GM13977 (cell line): ENCODE data around the gene SYTL3.

Experiments used
- DNase-seq: peaks from one replicate; pipeline ENCODE4 v3.0.0; 2012; ENCODE audit warnings: low spot score
- CTCF ChIP-seq: IDR thresholded peaks from 2 replicates; pipeline ENCODE4 v1.5.1; 2012; ENCODE audit warnings: mild to moderate bottlenecking, control low read depth; ENCODE audit not compliant: insufficient read depth; ENCODE audit errors: extremely low read depth, missing control alignments
- in situ Hi-C: fragments of 300-500 bp; cut with MboI; formaldehyde crosslinking; loops from one replicate; pipeline ENCODE4 v1.12.0; 2022; ENCODE audit warnings: low sequenced_read_pairs, low pct_unique_long_range_greater_than_20kb, mixed read lengths, inconsistent platforms; ENCODE audit not compliant: unreplicated experiment

The SYTL3 gene

GRCh38 chr6:158661156-158661685, 11.4 kb downstream of the SYTL3 start:
- TF ChIP-seq CTCF, result no peak
- DNase-seq, result no peak
- in situ Hi-C loops, result no loop called here

GRCh38 chr6:158662607-158662953, 12.7 kb downstream of the SYTL3 start:
- DNase-seq, result no peak
- in situ Hi-C loops, result no loop called here
- no peak for TF ChIP-seq CTCF

- DNase-seq, result no peak
Measured at GRCh38 chr6:158662954-158663624, 13.2 kb downstream of the SYTL3 start.

GRCh38 chr6:158663625-158664165, 13.8 kb downstream of the SYTL3 start:
- TF ChIP-seq CTCF, result no peak
- no peak for DNase-seq
- in situ Hi-C loops, result no loop called here

More at GRCh38 chr6:158662954-158663624, 13.2 kb downstream of the SYTL3 start:
- in situ Hi-C loops, result no loop called here
- no peak for TF ChIP-seq CTCF

- TF ChIP-seq CTCF, result no peak
- in situ Hi-C loops, result no loop called here
- DNase-seq, result no peak
Measured at GRCh38 chr6:158665332-158665731, 15.5 kb downstream of the SYTL3 start.

GRCh38 chr6:158666628-158667359, 16.9 kb downstream of the SYTL3 start:
- peak; percentile 39 for DNase-seq
- TF ChIP-seq CTCF, result no peak
- in situ Hi-C loops, result no loop called here
